Activated CD8-positive, alpha-beta memory T cell treated with anti-CD3 and anti-CD28 coated beads, Interleukin-2, amount 50 U/mL, for 1 hour (primary cell): Measurements from ENCODE around the gene SPOCK1.
"Not testable (repeated sequence)": the region's sequence is repeated elsewhere in the genome, so short reads cannot be mapped to it uniquely, and the experiment has no call there.

Source experiments
- DNase-seq: peaks from one replicate; pipeline ENCODE4 v3.0.0-alpha.2; 2020; ENCODE audit errors: extremely low read depth

The SPOCK1 gene

DNA sequence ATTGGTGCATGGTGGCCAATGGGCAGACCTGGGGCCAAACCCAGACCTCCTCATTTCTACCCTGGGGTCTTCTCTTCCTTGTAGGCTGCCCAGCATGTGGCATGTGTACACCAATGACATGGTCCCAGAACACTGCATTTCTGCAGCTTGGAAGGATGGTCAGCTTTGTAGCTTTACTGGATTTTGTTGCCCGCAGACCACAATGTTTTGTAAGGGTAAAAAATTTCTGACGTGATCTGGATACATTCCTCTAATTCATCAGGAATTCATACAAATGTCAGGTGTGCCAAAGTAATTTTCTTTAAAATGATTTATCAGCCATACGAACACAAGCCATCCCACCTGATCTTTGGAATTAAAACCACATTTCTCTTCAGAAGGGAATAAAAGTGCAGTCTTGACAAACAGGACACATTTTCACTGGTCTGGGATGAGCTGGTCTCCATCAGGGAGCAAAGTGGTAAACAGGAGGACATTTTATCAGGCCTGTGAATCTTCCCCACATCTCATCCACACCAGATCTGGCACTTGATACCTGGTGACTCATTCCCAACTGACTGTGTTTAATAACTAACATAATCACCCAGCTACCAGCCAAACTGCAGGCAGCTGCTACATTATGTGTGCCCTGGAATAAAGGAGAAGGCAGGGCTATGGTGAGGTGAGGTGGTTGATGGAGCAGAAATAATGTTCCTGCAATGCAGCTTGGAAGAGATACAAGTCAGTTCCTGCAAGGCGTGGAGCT is 103.9 kb downstream of the SPOCK1 start:
- DNase-seq: no peak

DNA sequence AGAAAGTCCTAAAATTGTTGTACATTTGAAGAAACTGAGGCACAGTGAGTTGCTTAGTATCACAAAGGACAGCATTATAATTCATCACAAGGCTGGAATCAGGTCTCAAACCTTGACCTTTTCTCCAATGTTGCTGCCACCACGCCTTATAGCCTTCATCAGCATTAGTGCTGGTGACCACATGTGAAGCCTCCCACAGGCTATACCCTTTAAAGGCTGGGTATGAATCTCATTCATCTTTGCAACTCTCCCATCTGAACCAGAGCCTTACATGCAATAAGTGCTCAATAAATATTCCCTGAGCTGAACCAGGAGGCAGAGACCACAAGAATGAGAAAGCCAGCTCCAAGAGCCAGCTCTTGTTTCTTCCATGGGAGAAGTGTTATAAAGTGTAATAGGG is 104.7 kb downstream of the SPOCK1 start:
- DNase-seq: no peak

DNA sequence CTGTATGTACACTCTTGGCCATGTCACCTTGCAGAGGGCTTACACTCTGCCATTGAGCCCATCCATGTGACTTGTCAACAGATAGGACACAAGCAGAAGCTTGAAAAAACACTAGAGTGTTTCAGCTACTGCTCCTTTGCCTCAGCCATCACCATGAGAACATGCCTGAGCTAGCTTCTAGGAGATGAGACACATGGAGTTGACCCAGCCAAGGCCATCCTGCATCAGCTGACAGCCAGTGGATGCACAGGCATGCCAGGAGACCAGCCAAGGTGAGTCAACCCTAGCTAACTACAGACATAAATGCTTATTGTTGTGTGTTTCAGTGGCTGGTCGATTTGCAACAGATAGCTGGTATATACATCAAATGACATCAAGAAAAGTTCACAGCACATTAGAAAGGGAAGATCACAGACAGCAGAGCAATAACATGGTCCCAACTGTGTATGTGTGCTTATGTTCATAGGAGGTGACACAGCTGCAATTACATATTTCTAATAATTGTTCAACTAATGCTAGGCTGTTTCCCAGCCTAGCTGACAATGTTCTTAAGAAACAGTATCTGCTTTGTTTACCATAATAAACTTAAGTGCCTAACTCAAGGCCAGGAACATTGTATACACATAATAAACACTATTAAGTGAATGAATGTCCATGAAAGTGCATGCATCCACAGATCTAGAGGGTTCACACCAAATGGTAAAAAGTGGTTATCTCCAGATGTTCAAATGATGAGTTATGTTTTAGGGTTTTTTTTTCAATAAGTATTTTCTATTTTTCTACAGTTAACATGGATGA is 105.7 kb downstream of the SPOCK1 start:
- DNase-seq: no peak

DNA sequence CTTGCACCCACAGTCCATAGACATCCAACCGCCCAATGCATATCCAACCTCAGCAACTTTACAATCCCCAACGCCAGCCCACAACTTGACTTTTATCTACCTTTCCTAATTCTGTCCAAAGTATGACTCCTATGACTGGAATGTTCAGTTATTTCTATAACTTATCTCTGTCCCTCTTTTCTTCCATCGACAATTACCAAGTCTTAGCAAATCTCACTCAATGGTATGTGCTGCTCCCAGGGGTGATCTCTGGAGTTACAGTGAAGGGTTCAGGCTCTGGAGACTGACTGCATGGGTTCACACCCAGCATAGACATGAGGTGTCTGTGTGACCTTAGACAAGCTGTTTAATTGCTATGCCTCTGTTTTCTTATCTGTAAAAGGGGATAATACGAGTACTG is 106.9 kb downstream of the SPOCK1 start:
- DNase-seq: no peak

DNA sequence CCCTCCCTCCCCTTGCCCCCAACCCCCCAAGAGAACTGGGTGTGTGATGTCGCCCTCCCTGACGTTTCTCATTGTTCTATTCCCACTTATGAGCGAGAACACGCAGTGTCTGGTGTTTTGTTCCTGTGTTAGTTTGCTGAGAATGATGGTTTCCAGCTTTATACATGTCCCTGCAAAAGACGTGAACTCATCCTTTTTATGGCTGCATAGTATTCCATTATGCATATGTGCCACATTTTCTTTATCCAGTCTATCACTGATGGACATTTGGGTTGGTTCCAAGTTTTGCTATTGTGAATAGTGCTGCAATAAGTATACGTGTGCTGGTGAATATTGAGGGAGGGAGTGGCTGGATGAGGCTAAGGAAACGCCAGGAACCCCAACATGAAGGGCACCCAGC is 108.1 kb downstream of the SPOCK1 start:
- DNase-seq: not testable (repeated sequence)

DNA sequence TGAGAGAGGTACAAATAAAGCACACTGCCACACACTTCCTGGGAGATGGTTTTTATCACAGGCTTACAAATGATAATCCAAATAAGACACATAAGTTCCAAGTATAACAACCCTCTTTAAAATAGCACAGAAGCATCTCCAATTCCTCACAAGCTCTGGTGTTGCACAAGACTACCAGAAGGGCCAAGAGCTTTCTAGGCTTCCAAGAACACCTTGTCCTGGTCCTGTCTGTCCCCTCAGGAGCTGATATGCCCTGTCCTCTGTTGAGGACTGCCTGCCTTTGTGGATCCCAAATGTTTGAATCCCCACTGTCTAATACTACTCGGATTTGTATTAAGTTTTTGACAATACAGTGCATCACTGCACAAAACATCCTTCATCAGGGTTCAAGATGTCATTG is 110.1 kb downstream of the SPOCK1 start:
- DNase-seq: no peak

DNA sequence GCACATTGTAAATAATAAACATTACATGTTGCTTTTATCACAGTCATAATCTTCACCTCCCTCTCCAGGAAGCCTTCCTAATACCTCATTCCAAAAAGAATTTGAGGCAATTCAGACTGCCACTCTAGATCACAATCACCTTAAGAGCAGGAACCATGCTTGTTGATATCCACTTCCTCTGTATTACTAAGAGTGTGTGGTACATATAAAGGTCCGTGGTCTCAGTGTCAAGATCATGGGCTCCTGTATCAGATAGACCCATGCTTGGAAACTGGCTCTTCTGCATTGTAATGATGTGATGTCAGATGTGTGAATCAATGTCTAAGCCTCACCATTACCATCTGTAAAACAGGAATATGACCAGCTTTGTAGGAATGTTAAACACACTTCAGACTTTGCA is 114.1 kb downstream of the SPOCK1 start:
- no peak for DNase-seq

DNA sequence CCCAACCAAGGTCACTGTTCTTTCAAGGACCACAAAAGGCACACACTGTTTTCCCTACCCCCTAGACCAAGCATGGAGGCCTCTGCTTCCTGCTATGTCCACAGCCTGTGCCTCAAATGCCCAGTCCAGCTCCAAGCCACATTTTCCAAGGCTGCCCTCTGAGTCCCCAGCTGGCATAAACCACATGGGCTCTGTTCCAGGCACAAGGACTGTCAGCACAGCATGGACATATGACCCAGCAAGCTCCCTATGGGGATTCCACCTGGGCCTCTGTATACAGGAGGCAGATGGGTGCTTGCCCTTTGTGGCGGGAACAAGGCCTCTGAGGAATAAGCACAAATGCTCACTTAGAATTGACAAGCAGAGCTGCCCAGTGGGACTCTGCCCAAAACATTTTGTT is 115.2 kb downstream of the SPOCK1 start:
- DNase-seq: no peak

DNA sequence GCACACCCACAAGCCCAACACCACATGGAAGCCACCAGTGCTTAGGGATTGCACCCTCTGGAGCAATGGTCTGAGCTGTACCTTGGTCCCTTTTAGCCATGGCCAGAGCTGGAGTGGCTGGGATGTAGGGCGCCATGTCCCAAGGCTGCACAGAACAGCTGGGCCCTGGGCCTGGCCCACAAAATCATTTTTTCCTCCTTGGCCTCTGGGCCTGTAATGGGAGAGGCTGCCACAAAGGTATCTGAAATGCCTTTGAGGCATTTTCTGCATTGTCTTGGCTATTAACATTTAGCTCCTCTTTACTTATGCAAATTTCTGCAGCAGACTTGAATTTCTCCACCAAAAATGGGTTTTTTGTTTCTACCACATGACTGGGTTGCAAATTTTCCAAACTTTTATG is 117.6 kb downstream of the SPOCK1 start:
- no peak for DNase-seq

DNA sequence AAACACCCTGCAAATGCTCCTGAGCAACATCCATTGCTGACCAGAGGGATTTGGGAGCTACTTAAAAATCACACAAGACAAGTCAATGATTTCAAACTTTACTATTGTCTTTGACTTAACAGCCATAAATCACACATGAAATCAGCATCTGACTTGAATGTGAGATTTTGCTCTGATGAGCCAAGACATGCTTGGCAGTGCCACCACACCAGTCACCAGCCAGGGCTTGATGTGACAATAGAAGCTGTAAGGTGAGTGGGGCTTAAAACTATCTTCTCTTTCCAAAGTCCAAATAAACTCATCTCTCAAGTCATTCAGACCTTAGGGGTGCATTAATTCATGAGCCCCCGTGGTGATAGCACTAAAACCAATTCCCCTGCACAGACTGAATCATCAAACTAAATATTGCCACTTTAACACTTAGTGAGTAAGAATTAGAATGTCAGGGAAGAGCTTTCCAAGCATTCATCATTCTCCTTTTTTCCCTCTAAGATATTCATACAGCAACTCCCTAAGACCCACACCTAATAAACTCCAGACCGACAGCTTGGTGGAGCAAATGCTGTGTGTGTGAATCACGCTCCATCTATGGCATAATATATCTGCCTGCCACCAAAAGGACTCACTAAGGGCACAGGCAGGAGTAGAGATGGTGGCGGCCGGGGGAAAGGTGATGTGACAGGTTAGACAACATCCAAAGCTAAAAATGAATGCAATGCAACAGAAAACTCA is 119.4 kb downstream of the SPOCK1 start:
- DNase-seq: no peak

DNA sequence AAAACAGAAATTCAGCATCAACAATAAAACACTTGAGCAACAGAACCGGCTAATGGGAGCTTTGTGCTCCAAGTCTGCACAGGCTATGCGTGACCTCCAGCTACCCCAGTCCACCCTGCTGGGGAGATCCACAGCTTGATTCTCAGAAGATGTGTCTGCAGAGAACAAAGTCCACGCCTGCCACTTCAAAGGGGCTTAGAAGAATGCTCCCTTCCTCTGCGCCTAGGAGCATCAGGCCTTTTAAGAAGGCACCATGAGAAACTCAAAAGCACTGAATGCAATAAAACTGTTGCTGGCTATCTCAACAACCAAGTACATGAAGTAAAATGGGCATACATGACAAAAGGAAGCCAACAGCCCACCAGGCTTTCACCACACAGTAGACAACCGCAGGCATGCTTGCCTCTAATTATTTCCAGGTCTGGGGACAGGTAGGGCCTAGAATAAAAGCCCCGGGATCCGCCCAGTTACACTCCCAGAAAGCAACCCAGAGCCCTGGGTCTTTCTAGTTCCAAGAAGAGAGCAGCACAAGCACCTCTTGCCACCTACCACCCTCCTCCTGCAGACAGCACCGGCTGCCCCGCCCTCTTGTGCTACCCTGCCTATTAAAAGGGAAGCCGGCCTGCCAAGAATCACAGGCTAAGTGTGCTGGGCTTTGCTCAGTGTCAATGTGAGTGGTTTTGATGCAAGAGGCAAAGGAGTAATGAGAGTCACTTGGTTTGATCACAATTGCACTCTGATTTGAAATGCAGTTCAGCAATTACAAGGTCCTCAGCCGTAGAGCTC is 123.2 kb downstream of the SPOCK1 start:
- DNase-seq: no peak

DNA sequence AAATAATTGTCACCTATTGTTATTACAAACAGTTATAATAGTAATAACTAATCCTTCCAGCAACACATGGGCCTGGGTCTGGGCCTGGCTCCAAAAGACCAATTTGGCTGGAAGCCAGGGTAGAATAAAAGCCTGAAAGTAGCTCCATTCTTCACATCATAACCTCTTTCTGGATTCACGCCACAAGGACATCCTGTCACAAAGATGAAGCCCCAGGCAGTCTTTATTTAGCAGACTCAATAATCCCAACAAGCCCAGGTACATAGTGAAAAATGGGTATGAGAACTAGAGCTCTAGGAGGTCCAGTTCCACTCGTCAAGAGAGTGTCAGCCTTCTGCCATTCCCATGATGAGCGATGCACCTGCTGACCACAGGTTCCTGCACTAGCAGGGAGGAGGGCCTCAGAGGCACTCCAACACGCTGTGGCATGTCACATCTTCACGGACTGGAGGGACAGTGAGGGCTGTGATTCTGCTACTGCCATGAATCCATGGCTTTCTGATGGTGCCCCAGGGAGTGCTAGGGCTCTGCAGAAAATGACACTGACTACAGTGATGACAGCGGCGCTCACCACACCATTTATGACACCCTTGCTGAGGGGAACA is 124.9 kb downstream of the SPOCK1 start:
- no peak for DNase-seq

DNA sequence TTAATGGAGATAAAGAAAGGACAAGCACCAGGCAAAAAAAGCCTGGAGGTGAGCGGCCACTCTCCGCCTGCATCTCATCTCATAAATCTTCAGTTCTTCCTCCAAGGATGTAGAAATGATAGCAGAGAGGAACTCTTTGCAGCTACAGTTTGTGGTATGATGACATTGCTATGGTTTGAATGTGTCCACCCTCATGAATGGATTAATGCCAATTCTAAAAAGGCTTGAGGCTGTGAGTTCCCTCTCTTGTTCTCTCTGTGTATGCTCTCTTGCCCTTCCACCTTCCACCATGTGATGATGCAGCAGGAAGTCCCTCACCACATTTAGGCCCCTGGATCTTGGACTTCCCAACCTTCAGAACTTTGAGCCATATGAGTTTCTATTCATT is 126.4 kb downstream of the SPOCK1 start:
- DNase-seq: no peak

DNA sequence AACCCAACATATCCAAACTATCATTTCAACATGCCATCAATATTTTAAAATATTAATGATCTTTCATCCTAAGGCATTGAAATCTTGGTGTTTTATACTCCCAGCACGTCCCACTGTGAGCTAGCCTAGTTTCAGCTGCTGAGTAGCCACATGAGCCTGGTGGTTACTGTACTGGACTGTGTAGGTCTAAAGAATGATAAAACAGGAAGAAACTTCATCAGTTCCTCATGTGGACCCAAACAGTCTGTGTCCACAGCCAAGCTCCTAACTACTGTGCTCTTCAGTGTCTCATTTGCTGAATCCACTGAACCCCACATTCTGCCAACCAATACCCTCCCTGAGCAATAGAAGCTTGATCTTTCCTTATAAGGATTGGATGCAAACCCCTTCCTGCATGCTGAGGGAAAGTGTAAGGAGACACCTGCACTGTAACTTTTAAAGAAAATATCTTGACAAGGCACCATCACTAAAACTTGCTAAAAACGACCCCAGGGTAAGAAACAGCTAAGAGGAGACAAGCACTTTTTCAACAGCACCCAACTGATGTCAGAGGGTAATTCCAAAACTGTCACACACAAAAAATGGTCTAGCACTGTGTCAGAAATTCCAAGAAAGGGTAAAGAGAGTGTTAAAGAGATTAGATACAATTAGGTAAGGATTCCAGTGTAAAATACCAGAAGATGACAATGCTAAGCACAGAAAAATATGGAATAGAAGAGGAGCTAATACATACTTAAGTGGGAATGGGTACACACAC is 126.9 kb downstream of the SPOCK1 start:
- DNase-seq: no peak

DNA sequence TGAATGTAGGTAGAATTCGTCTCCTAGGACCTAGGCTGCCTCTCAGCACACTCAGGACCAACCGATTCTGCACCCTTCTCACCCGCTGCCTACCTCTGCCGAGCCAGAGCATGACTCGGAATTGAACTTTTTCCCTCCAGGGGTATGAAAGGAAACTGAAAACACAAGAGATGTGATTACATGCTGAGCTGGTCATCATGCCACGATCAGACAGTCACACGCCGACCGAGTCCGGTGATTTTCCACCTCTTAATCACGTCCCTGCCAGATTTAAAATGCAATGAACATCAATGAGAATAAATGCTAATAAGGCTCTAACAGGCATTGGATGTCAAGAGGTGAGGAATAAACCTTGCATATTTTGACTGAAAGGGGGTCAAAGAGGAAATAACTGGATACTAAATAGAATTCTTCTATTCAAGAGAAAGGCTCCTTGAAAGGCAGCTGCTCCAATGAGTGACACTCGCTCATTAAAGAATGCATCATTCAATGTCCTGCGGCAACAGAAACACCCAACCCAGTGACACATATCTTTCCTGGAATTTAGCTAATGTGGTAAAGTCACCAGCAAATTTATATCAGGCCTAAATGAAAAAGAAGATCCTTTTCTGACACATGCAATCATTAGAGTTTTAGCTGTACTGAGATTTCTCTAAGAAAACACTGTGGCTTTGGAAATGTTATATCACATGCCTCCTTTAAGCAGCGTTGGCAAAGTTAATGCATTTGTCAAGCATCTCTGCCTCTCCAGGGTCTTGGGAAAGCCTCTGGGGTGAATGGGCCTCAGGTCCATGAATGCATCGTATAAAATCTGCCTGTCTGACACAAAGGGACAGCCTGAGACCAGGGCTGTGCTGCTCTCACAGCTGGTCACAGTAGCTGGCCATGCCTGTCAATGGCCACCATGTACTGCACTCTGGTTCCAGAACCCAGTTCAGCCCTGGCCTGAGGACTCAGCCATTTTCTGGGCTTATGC is 128.7 kb downstream of the SPOCK1 start:
- no peak for DNase-seq

DNA sequence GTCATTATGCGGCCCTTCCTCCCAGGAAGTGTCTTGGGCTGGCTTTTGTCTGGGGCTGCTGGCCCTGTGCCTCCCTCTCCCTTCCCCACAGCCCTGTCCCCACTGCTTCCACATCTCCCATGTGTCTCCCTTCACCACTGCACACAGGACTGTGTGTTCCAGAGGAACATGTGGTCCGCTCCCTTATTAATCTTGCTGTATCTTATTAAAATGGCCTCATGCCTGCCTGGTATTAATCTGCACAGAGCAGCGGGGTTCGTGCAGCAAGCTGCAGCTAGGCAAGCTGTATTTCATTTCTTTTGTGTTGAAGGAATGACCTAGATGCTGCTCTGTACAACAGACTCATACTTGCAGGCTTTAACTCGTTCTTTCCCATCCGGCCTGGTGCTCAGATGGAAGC is 130.5 kb downstream of the SPOCK1 start:
- no peak for DNase-seq

DNA sequence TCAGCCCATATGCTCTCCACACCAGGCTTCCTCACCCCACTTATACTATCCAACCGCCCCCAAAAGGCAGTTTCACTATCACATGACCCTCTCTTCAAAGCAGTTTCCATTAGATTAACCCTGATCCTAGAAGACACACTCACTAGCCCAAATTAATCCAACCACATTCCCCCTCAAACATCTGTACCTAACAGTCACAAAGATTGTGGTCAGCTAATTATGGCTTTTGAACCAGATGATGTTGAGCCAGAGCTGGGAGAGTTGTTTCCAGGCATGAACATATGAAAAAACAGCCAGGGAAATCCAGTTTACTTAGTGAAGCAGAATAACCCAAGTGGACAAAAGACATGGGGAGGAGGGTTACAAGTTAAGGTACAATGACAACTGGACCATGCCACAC is 131.2 kb downstream of the SPOCK1 start:
- no peak for DNase-seq

DNA sequence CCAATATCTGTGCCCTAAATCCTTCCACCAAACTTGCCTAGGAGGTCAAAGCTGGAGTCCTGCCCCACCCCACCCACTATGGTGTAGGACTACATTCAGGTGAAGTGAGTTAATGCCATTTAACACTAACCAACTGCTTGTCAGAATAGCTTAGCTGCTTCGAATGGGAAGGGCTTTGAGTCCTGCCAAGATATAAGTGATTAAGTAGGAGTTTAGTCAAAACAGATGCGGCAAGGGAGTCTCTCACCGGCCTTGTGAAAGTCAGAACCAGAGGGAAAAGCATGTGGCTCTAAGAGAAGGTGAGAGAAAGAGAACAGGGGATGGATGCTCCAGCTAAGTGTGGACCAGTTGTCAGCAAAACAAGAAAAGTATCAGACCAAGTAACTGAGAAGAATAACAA is 132.6 kb downstream of the SPOCK1 start:
- DNase-seq: no peak

DNA sequence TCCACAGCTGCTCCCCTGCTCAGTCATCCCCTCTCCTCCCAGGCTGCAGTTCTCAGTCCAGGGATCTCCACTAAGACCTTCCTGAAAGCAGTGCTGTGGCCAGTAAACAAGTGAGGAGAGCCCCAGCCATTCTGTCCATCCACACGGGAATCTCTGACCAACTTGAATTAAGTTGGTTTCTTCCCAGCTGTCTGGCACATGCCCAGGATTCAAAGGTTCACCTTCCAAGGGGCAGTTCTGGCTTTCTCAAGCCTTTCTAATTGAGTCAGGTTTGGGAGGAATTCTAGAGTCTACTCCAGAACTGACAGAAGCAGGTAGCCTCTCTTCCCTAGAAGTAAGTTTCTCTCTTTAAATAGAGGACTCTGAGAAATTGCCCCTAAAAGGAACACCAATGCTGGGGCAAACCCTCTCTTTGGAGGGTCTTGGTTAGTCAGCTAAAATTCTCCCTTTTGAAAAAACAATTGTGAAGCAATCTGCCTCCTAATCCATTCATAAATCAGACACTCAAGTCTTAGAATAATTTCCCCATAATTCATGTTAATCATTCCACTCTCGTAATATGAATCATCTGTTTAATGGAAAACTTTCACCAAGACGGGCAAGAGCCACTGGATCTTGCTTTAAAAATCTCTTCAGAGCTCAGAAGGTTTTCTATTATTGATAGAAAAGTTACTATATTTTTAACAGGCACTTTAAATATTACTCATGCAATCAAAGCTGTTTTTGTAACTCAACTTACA is 133.8 kb downstream of the SPOCK1 start:
- DNase-seq: no peak
